ENCODE data around the gene ZSWIM3.

ZSWIM3 gene

DNA sequence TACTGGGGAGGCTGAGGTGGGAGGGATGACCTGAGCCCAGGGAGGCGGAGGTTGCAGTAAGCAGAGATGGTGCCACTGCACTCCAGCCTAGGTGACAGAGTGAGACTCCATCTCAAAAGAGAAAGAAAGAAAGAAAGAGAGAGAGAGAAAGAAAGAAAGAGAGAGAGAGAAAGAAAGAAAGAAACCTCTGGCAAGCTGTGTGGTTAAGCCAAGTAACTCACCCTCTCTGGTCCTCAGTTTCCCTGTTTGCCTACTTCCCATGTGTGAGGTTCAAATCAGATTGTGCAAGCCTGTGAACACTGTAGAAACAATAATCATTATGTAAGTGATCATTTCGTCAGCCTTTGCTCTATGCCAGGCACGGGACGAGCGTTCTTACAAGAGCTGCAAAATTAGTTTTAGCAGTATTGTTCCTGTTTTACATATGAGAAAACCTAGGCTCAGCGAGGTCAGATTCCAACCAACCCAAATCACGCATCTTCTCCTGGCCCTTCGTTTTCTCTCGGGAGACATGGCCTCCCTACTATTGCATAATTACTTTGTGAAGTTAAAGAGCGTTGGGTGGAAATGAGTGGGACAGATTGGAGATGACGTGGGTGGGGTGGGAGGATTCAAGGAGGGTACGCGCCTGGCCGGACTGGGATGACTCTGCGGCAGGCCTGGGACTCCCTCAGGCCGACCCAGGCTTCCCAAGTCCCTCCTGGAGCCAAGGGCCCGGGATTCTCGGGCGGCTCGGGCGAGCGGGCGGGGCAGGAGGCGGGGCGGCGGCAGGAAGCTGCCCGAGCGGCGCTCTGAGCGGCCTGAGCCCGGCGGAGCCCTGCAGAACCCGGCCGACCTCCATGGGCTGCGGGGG is 24.2 kb upstream of the ZSWIM3 start, which contains the start of gene SNX21:
Gene SNX21 (plus strand): TSS at position 770 of the 853 bp plus-strand sequence. CDS start 121 bp downstream, outside the sequence.
- no peak for DNase-seq

DNA sequence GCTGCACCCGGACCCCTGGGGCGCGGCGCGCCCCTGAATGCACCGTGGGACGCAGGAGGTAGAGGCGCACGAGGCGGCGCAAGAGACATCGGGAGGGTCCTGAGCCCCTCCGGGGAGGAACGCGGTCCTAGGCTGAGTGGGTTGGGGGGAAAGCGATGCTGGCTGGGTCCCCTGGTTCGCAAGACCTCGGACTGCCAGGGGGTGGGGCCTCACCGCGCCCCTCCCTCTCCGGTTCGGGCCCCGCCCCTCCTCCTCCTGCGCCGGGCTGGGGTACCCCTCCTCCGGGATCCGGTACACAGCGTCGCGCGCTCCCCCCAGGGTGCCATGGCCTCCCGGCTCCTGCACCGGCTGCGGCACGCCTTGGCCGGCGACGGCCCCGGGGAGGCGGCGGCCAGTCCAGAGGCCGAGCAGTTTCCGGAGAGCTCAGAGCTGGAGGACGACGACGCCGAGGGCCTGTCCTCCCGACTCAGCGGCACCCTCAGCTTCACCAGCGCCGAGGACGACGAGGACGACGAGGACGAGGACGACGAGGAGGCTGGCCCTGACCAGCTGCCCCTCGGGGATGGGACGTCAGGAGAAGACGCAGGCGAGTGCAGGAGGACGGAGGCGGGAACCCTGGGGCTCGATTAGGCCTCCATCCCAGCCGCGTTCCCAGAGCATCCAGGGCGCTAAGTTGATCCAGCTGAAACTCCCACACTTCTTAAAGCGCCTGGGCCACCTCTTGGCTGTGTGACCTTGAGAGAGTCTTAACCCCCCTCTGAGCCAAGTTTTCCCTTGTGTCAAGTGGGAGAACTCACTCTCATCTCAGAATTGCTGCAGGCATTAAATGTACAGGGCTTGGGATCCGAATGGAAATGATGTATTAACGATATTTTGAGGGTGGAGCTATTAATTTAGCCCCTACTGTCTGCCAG is 23.3 kb upstream of the ZSWIM3 start:
- DNase-seq, result peak; percentile 43

DNA sequence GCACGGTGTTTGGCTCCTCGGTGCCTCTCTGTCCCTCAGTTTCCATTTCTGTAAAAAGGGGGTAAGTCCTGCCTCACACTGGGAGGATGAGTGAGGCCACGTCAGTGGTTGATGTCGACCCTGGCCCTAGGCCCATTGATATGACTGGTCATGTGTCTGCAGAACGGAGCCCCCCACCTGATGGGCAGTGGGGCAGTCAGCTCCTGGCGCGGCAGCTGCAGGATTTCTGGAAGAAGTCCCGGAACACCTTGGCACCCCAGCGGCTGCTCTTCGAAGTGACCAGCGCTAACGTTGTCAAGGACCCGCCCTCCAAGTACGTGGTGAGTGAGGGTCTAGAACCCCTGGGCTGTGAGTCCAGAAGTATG is 22.6 kb upstream of the ZSWIM3 start:
- DNase-seq, result no peak

DNA sequence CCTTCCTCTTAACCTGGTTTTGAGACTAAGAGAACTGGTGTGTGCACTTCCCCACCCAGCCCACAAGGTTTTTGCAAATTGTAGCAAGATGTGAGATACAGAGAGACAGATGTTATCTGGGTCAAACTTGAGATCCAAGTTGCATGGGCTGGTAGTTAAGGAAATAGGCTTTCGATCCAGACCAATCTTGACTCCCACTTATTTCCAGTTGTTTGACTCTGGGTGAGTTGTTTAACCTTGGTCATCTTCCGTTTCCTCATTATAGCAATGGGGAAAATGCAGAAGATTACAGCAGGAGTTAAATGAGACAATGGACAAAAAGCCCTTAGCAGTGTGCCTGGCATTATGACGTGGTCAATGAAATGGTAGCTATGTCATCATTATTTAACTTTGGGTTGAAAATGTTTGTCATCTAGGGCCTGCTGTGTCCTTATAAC is 22.1 kb upstream of the ZSWIM3 start:
- DNase-seq, result no peak

DNA sequence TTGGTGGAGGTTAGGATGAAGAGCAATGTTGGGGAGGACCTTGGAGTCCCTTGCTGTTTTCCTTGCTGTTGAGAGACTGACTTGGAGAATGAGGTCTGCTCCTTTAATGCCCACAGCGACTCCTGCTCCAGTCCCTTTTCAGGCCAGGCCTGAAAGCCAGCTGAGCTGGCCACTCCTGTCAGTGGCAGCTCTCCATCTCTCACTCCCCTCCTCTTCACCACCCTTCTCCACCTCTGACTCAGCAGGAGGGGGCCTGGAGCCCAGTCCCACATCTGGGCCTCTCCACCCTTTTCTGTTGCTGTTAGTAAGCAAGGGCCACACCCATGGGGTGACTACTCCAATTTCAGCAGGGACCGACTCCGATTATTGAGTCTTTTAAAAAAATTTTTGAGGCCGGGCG is 21.6 kb upstream of the ZSWIM3 start:
- DNase-seq, result no peak

DNA sequence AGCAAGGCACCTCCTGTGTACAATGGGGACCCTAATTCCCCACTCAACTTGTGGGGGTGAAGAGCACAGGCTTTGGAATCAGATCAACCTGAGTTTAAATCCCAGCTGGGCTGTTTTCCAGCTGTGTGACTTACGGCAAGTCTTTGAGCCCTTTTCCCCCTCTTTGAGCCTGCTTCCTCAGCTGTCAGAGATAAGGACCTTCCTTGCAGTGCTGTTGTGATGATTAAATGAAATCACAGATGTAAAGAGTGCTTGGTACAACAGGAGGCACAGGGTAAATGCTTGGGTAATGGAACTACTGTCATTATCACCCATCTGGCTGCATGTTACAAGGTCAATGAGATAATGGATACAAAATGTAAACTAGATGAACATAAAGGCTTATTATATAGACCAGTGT is 20.6 kb upstream of the ZSWIM3 start:
- DNase-seq, result no peak

DNA sequence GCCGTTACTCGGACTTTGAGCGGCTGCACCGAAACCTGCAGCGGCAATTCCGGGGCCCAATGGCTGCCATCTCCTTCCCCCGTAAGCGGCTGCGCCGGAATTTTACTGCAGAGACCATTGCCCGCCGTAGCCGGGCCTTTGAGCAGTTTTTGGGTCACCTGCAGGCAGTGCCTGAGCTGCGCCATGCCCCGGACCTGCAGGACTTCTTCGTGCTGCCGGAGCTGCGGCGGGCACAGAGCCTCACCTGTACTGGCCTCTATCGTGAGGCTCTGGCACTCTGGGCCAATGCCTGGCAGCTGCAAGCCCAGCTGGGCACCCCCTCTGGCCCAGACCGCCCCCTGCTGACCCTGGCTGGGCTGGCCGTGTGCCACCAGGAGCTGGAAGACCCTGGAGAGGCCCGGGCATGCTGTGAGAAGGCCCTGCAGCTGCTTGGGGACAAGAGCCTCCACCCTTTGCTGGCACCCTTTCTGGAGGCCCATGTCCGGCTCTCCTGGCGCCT is 16.7 kb upstream of the ZSWIM3 start:
- DNase-seq, result no peak

DNA sequence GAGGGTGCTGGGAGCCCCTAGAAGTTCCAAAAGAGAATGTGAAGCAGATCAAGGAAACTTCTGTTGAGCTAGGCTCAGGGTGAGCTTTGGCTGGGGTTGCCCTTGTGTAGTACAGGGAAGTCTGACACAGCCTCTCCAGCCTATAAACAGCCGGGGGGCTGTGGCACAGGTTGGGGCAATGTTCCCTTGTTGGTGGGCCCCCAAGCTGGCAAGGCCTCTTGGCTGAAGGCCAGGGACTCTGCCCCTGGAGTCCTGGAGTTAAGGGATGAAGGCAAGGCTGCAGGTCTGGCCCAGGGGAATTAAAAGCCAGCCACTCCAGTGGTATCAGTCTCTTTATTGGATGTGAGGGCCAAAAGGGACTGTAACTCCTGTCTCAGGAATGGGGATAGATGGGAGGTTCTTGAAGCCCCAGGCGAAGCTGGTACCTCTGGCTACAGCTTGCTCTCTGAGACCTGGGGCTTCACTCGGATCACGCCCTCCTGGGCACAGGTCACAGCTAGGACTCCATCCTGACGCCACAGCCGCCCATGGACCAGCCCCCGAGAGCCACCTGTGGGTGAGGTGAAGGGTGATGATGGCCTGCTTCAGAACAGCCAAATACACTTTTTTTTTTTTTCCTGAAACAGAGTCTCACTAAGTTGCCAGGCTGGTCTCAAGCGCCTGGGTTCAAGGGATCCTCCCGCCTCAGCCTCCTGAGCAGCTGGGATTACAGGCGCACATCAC is 15.8 kb upstream of the ZSWIM3 start:
- DNase-seq, result no peak

DNA sequence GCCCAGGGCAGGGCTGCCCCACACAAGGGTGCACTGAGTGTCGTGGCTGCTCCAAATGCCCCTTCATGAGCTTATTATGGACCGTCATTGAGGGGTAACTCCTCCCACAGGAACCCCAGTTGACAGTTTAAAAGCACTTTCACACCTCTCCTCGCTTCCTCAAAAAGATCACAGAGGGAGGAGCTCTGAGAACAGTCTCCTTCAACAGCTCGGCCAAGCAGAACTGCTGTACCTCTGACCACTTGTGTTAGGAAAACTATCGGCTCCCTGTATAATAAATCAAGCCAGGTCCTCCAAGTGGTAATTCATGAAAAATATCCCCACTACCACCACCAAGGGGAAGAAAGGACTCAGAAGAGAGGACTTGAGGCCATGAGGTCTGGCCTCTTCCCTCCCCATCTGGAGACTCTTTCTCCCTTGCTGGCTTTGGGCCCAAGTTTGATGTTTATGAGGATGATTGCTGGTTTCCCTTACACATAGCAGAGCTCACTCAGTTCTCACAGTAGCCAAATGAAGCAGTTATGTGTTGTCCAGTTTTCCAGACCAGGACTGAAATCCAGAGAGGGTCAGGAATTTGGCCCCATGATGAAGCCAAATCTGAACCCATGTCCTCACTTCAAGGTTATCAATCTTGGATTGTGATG is 15.1 kb upstream of the ZSWIM3 start:
- no peak for DNase-seq

DNA sequence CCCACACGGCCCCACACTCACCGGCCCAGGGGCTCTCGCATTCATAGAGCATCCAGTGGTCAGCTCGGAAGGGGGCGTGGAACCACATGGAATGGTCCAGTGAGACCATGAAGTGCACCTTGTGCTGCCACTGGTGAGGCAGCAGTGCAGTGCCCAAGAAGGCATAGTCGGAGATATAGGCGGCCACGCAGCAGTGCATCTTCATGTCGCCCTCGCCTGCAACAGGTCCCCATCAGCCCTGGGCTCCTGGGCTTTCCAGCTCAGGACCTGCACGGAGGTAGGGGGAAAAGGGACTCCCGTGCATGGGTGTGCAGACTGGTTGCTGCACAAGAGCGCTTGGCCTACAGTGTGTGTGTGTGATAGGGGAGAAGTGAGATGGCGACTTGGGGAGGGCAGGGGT is 13.9 kb upstream of the ZSWIM3 start:
- no peak for DNase-seq

DNA sequence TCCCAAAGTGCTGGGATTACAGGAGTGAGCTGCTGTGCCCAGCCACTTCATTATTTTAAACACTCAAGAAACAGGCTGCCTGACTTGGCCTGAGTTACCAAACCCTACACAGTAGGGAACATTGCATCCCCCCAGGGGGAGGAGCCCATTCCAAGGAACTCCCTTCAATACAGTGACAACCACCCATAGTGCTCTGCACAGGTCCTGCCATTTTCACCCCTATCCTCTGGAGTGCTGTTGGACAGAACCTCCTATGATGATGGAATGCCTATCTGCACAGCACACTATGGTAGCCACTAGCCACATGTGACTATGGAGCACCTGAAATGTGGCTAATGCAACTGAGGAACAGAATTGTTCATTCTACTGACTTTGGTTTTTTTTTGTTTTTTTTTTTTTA is 12.0 kb upstream of the ZSWIM3 start:
- no peak for DNase-seq

DNA sequence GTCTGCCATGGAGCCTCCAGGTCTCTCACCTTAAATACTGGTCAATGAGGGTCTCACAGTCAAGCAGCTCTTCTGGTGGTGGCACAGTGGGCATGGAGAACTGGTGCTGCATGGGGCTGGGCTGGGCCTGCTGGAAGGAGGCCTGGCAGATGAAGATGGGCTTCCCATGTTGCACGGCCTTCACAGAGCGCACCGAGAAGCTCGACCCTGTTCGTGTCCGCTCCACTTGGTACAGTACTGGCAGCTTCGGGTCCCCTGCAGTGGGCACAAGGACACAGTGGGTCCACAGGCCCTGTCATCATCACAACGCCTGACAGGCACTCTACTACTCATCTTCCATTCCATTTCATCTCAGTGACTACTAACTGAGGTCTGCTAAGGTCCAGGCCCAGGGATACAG is 9.0 kb upstream of the ZSWIM3 start:
- DNase-seq, result no peak

DNA sequence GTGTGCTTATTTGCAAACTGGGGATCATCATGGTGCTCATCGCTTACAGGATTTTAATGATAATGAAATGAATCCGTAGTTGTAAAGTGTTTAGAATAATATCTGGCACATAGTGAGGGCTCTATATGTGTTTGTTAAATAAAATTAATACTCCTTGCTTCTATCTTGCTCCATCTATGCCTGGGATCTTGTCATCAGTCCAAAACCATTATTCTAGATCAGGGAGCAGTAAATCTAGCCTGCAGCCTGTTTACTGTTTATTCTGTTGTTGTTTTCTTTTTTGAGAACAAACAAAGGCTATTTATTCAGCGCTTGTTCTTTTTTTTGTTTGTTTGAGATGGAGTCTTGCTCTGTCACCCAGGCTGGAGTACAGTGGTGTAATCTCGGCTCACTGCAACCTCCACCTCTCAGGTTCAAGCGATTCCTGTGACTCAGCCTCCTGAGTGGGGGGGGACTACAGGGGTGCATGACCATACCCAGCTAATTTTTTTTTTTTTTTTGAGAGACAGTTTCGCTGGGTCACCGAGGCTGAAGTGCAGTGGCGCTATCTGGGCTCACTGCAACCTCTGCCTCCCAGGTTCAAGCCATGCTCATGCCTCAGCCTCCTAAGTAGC is 8.3 kb upstream of the ZSWIM3 start:
- no peak for DNase-seq

DNA sequence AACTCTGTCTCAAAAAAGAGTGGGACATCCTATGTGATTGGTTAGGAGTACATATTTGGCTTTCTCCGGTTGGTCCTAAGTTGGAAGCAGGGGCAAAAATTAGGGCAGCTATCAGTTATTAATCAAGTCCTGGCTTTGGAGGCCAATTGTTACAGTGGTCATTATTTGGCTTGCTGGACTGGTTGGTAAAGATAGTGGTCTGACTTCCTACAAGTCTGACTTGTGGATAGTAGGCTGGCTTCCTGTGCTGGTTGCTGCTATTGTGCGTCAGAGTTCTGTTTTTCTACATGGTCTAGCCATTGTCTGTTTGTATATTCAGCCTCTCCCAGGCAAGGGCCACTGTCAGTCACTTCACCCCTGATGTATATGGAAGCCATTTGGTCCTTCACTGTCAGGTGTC is 7.2 kb upstream of the ZSWIM3 start:
- no peak for DNase-seq

DNA sequence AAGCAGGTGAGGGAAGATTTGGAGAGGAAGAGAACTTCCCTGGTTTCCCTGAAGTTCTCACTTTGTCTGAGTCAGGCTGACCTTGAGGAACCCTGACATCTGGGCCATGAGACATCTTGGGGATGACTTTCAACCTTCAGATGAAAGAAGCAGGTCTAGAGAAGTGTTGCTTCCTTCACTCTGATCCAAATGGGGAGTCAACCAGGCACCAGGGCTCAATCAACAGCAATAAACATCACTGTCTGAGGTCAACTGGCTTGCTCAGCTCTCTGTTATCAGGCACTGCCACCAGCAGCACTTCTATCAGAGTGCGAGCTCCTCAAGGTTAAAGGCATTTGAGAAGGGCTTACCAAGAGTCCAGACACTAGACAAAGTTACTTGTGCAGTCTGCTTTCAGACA is 6.5 kb upstream of the ZSWIM3 start:
- no peak for DNase-seq

DNA sequence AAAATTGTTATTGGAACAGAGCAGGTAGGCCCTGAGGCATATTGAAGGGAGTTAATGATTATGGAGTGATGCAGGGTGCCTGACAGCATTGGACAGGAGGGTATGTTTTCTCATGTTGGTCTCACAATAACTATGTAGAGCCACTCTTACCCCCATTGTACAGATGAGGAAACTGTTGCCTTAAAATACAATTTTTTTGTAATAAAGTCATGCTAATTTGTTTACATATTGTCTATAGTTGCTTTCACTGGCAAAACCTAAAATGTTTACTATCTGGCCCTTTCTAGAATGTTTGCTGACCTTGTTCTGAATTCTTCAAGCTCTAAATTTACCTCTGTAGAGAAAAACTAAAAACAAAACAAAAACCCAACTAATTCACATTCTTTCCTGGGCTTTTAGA is 5.9 kb upstream of the ZSWIM3 start:
- no peak for DNase-seq

DNA sequence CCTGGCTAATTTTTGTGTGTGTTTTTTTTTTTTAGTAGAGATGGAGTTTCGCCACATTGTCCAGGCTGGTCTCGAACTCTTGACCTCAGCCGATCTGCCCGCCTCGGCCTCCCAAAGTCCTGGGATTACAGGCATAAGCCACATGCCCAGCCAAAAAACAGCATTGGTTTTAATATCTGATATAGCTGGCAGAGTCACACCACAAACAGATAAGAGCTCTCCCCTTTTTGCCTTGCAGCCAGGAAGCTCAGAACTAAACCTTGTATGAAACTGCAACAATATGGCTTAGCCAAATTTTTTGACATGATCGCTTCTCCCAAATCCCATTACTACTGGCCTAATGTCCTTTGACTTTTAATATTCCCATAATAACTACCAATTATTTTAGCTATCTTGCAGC is 5.1 kb upstream of the ZSWIM3 start:
- DNase-seq, result no peak

DNA sequence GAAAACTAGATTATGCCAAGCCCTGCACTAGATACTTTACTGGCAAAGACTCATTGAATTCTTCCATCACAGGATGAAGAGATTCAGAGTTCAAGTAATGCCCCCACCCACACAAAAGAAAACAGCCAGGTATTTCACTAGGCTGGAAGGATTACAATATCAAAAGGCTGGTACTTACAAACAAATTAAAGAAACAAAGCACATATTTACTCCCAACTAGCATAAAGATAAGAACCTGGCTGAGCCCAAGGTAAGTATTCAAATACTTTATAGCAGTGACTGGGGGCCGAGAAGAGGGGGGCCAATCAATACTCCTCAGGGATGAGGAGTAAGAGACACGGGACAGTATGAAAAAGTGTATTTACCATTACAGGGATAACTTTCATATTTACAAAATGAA is 3.9 kb upstream of the ZSWIM3 start:
- DNase-seq, result no peak

DNA sequence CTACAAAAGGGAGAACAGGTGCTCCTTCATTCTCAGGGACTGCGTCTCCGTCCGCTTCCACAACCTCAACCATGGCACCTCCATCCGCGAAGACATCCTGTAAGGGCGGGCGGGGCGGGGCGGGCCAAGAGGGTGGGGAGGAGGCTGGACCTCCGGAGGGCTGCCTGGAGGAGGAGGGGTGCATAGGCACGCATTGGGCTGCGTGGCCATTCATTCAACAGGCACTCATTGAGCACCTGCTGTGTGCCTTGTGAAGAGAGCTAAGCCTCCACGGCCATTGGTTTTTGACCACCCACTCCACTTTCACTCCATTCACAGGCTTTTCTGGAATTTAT is 435 bp downstream of the ZSWIM3 start:
- DNase-seq, result no peak

DNA sequence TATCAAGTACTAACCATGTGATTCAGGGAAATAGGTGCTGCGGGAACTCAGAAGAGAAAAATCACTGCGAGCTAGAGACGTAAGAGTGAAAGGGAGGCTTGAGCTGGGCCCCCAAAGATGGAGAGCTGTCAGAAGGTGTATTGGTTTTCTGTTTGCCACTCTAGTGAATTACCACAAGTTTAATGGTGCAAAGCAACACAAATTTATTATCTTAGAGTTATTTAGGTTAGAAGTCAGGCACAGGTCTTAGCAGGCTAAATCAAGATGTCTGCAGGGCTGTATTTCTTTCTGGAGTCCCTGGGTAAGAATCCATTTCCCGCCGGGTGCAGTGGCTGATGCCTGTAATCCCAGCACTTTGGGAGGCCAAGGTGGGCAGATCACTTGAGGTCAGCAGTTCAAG is 2.5 kb downstream of the ZSWIM3 start:
- no peak for DNase-seq

DNA sequence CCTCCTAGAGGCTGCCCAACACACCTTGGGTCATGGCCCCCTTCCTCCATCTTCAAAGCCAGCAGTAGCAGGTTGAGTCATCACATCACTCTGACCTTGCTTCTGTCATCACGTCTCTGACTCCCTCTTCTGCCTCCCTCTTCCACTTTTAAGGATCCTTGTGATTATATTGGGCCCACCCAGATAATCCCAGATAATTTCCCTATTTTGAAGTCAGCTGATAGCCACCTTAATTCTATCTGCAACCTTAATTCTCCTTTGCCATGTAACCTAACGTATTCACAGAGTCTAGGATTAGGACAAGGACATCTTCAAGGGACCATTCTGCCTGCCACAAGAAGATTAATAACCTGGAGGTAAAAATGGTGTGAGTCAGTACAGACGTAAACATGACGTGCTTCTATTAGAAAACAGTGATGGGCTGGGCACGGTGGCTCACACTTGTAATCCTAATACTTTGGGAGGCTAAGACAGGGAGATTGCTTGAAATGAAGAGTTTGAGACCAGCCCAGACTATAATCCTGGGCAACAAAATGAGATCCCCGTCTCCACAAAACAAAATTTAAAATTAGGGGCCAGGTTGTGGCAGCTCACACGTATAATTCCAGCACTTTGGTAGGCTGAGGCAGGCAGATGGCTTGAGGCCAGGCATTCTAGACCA is 3.3 kb downstream of the ZSWIM3 start:
- DNase-seq, result no peak
